B cell (primary cell): ENCODE results near the gene ERN1. TPM values are rescaled to one million over a fixed set of nuclear protein-coding genes. Genes with fewer than 3 reads are reported as not detected.

Source experiments
- ATAC-seq: fragments of 200-7000 bp; cut with Tn5 transposase; one replicate; pipeline ENCODE4 v1.10.0; 2021; ENCODE audit warnings: low read depth, mild to moderate bottlenecking, moderate number of reproducible peaks, moderate library complexity
- CTCF ChIA-PET: fragments of 350-600 bp; sonication (Branson Sonifier 250); formaldehyde crosslinking; loops from one replicate; lab custom pipeline; 2021; ENCODE audit warnings: antibody characterized with exemption, inconsistent platforms; lab: Charles Lee
- POLR2A ChIA-PET: fragments of 350-600 bp; sonication (Branson Sonifier 250); formaldehyde crosslinking; loops from one replicate; lab custom pipeline; 2021; ENCODE audit warnings: antibody characterized with exemption; lab: Charles Lee
- DNase-seq: peaks from one replicate; pipeline ENCODE4 v3.0.0; 2013
- H2AFZ ChIP-seq: 2 replicates; pipeline ENCODE4 v1.6.1; 2012; ENCODE audit warnings: mild to moderate bottlenecking, low read depth, low read length; ENCODE audit not compliant: insufficient read depth, poor library complexity, severe bottlenecking
- H3K27ac ChIP-seq, 2 donors: 1 replicate in 1 of 2; 2 replicates in 1 of 2; pipeline ENCODE4 v1.5.1; 2012 to 2013; ENCODE audit warnings: low read length in 2 of 2, mild to moderate bottlenecking in 2 of 2, moderate library complexity in 1 of 2
- H3K27me3 ChIP-seq, 4 experiments: fragments of 200-600 bp in 1 of 4; sonication (generic) in 1 of 4; replicated peaks in 1 of 4; 1 replicate in 2 of 4; 2 replicates in 2 of 4; pipeline versions ENCODE4 v1.6.1 to v1.7.0; 2013 to 2016; ENCODE audit warnings: low read length in 3 of 4, mild to moderate bottlenecking in 2 of 4, mixed read lengths in 1 of 4, moderate library complexity in 1 of 4; ENCODE audit not compliant: insufficient read depth in 4 of 4, control insufficient read depth in 3 of 4; ENCODE audit errors: control extremely low read depth in 1 of 4
- H3K36me3 ChIP-seq, 2 experiments: replicated peaks in 1 of 2; 1 replicate in 1 of 2; 2 replicates in 1 of 2; pipeline versions ENCODE4 v1.6.1 to v1.7.1; 2013; ENCODE audit warnings: low read length in 1 of 2; ENCODE audit not compliant: insufficient read depth in 2 of 2, control insufficient read depth in 1 of 2; ENCODE audit errors: control extremely low read depth in 1 of 2, extremely low read depth in 1 of 2
- H3K4me1 ChIP-seq, 2 donors: fragments of 200-600 bp in 1 of 2; sonication (generic) in 1 of 2; 1 replicate in 1 of 2; 2 replicates in 1 of 2; pipeline versions ENCODE4 v1.5.1 to v1.6.1; 2013 to 2017; ENCODE audit warnings: low read length in 2 of 2; ENCODE audit not compliant: control insufficient read depth in 2 of 2, insufficient read depth in 2 of 2
- H3K4me2 ChIP-seq: replicated peaks from 2 replicates; pipeline ENCODE3; 2012; ENCODE audit warnings: mild to moderate bottlenecking, low read depth, low read length; ENCODE audit not compliant: poor library complexity, severe bottlenecking
- H3K4me3 ChIP-seq, 5 experiments: fragments of 200-600 bp in 1 of 5; sonication (generic) in 1 of 5; 1 replicate in 3 of 5; 2 replicates in 2 of 5; pipeline versions ENCODE4 v1.5.1 to v1.7.0; 2011 to 2016; ENCODE audit warnings: low read length in 4 of 5, mild to moderate bottlenecking in 4 of 5, low read depth in 2 of 5, control low read depth in 1 of 5, moderate library complexity in 1 of 5; ENCODE audit not compliant: insufficient read depth in 1 of 5; ENCODE audit errors: control extremely low read depth in 1 of 5, extremely low read depth in 1 of 5
- H3K79me2 ChIP-seq: fragments of 200-600 bp; sonication (generic); one replicate; pipeline ENCODE4 v1.6.0; 2016; ENCODE audit warnings: low read length; ENCODE audit not compliant: control insufficient read depth, insufficient read depth
- H3K9ac ChIP-seq: fragments of 200-600 bp; sonication (generic); 2 replicates; pipeline ENCODE4 v1.6.1; 2017; ENCODE audit warnings: mild to moderate bottlenecking, low read length, moderate library complexity
- H3K9me3 ChIP-seq, 3 donors: one replicate each; pipeline versions ENCODE4 v1.6.1 to v1.7.1; 2013; ENCODE audit warnings: low read length in 2 of 3; ENCODE audit not compliant: control insufficient read depth in 2 of 3, insufficient read depth in 1 of 3; ENCODE audit errors: control extremely low read depth in 1 of 3
- H4K20me1 ChIP-seq: 2 replicates; pipeline ENCODE4 v1.6.0; 2012; ENCODE audit warnings: mild to moderate bottlenecking, low read length; ENCODE audit not compliant: insufficient read depth, control insufficient read depth, poor library complexity, severe bottlenecking
- H3K27ac Mint-ChIP-seq: one replicate; pipeline ENCODE4 v1.8.0; 2021; ENCODE audit warnings: mixed read lengths
- H3K27me3 Mint-ChIP-seq: one replicate; pipeline ENCODE4 v1.8.0; 2021; ENCODE audit warnings: mixed read lengths
- H3K4me1 Mint-ChIP-seq: one replicate; pipeline ENCODE4 v1.8.0; 2021; ENCODE audit warnings: mixed read lengths
- H3K4me3 Mint-ChIP-seq: one replicate; pipeline ENCODE4 v1.8.0; 2021; ENCODE audit warnings: mixed read lengths
- H3K9me3 Mint-ChIP-seq: one replicate; pipeline ENCODE4 v1.8.0; 2022; ENCODE audit warnings: mixed read lengths; ENCODE audit not compliant: insufficient read depth
- EZH2 ChIP-seq: IDR thresholded peaks from 2 replicates; pipeline ENCODE4 v1.6.1; 2012; ENCODE audit warnings: borderline replicate concordance, low read depth, mild to moderate bottlenecking, moderate library complexity, low read length; ENCODE audit not compliant: insufficient read depth, poor library complexity, severe bottlenecking
- WGBS: methylation state at CpG from one replicate; pipeline ENCODE4 v1.1.5; 2013; ENCODE audit warnings: missing lambda C conversion rate; ENCODE audit not compliant: insufficient coverage; 5-methylcytosine and 5-hydroxymethylcytosine counted together
- intact Hi-C: fragments of 100-400 bp; cut with micrococcal nuclease; formaldehyde crosslinking; loops from one replicate; pipeline ENCODE4 v1.10.0; 2022
- polyA plus RNA-seq: library from polyadenylated mRNA; depleted of rRNA; stranded (reverse); fragments of >200 nt; gene quantifications from 2 replicates; pipeline ENCODE4 v1.2.3, GENCODE V29; 2012
- total RNA-seq, 2 donors: library from RNA; stranded (reverse); fragments of 120-200 nt in 1 of 2; gene quantifications; 1 replicate in 1 of 2; 2 replicates in 1 of 2; pipeline versions ENCODE4 v1.2.3 to v1.2.4, GENCODE V29; 2013 to 2022
- TF ChIP-seq, protein P1 (sequence below): fragments of 200-600 bp; IDR thresholded peaks from one replicate; pipeline ENCODE4 v1.8.0; 2022; ENCODE audit warnings: antibody characterized with exemption, mild to moderate bottlenecking

ERN1 gene
- total and polyA plus RNA-seq, 2 donors (not counting 1 experiment from before 2014, with no cell fraction given) = 7.0 to 19.4 TPM

DNA sequence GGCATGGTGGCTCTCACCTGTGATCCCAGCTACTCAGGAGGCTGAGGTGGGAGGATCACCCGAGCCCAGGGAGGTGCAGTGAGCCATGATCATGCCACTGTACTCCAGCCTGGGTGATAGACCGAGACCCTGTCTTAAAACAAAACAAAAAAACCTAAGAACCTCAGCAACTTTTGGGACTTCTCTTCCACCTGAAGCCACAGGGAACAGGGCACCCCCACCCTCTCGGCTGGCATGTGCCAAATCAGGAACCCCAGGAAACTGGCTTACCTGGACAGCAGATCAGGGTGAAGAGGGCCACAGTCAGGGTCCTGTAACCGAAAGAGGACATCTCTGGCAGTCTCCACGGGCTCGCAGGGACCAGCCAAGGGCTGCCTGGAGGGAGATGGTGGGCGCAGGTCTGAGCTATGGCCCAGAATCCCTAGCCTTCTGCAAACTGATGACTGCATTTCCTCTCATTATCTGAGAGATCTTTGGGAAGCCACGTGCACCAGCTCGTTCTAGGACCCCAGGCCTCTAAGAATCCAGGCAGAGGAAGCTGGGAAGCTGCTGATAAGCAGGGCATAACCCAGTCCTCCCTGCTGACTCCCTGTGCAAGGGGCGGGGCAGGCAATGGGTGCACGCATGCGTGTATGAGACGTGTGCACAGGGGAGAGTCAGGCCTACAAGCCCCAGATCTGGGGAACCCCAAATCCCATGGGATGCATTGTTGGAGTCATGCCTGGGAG, 123.4 kb downstream of the ERN1 start:
- H3K9me3 ChIP-seq = no peaks in the 10 kb centered on the region
- no peak overlapping the region for H2AFZ ChIP-seq
- no peak overlapping the region for H3K27ac ChIP-seq
- ChIA-PET POLR2A (interaction anchor here (1.5 kb wide), 1 partner anchor 11 kb away, joined by 4 read pairs; no protein-coding TSS in a partner anchor), CTCF (interaction anchor here (0.6 to 2.2 kb wide), 10 partner anchors 10 to 113 kb away, joined by 3 to 12 read pairs (median 4); partner anchors contain the start of gene ICAM2)
- no peaks in the 10 kb centered on the region for H3K9me3 Mint-ChIP-seq
- H3K4me1 Mint-ChIP-seq = peaks cover 36% of the 10 kb centered on the region
- H3K4me1 ChIP-seq = peaks cover 27 to 41% of the 10 kb centered on the region in 2 donors
- DNase-seq (peak; percentile 5), ATAC-seq (no peak)
- H3K4me2 ChIP-seq = peak overlapping the region; percentile 21
- no peak overlapping the region for H3K27ac Mint-ChIP-seq
- no peak overlapping the region for H3K4me3 ChIP-seq
- H3K9ac ChIP-seq = no peak overlapping the region
- H3K27me3 ChIP-seq = no peaks in the 10 kb centered on the region
- no peak overlapping the region for H3K4me3 Mint-ChIP-seq
- no peaks in the 10 kb centered on the region for H3K27me3 Mint-ChIP-seq
- WGBS = 66% methylated on average over 12 of the region's 13 CpGs
- intact Hi-C loops = no loop called here
- H3K79me2 ChIP-seq = peaks cover 67% of the 10 kb centered on the region
- H4K20me1 ChIP-seq = peaks cover 99% of the 10 kb centered on the region
- peaks cover 0 to 87% of the 10 kb centered on the region in 2 experiments for H3K36me3 ChIP-seq
- TF ChIP-seq, protein P1, sequence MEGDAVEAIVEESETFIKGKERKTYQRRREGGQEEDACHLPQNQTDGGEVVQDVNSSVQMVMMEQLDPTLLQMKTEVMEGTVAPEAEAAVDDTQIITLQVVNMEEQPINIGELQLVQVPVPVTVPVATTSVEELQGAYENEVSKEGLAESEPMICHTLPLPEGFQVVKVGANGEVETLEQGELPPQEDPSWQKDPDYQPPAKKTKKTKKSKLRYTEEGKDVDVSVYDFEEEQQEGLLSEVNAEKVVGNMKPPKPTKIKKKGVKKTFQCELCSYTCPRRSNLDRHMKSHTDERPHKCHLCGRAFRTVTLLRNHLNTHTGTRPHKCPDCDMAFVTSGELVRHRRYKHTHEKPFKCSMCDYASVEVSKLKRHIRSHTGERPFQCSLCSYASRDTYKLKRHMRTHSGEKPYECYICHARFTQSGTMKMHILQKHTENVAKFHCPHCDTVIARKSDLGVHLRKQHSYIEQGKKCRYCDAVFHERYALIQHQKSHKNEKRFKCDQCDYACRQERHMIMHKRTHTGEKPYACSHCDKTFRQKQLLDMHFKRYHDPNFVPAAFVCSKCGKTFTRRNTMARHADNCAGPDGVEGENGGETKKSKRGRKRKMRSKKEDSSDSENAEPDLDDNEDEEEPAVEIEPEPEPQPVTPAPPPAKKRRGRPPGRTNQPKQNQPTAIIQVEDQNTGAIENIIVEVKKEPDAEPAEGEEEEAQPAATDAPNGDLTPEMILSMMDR = no peak
- no peak for TF ChIP-seq EZH2

DNA sequence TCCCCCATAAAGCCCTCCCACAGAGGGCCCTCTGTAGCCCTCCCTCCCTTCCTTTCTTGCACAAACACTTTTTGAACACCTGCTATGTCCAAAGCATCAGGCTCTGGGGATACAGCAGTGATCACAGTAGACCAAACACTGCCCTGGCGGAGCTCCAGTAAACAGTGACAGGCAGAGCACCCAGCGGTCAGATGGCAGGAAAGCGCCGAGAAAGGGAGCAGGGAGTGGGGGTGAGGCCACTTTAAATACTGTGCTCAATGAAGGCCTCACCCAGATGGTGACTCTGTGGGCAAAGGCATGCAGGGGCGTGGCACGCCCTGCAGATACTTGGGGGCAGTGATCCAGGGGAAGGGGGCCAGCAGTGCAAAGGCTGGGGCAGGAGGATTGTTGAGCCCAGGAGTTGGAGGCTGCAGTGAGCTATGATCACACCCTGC, 124.2 kb downstream of the ERN1 start:
- ATAC-seq (no peak), DNase-seq (no peak)
- Histone ChIP-seq H3K9ac (no peak overlapping the region), H3K9me3 (no peaks in the 10 kb centered on the region), H3K27me3 (no peaks in the 10 kb centered on the region), H3K36me3 (peaks cover 0 to 80% of the 10 kb centered on the region in 2 experiments), H3K4me2 (no peak overlapping the region), H3K4me1 (peaks cover 27 to 41% of the 10 kb centered on the region in 2 donors), H3K27ac (no peak overlapping the region), H4K20me1 (peaks cover 99% of the 10 kb centered on the region), H3K4me3 (no peak overlapping the region), H3K79me2 (peaks cover 59% of the 10 kb centered on the region), H2AFZ (no peak overlapping the region)
- 56% methylated on average over 6 of the region's 6 CpGs for WGBS
- H3K4me3 Mint-ChIP-seq = no peak overlapping the region
- peaks cover 30% of the 10 kb centered on the region for H3K4me1 Mint-ChIP-seq
- H3K27me3 Mint-ChIP-seq = no peaks in the 10 kb centered on the region
- H3K9me3 Mint-ChIP-seq = no peaks in the 10 kb centered on the region
- H3K27ac Mint-ChIP-seq = no peak overlapping the region
- intact Hi-C loops = no loop called here
- ChIA-PET CTCF (interaction anchor here (0.9 to 2.2 kb wide), 6 partner anchors 11 to 57 kb away, joined by 3 to 12 read pairs (median 4); partner anchors contain the start of gene ICAM2), POLR2A (interaction anchor here (1.5 kb wide), 1 partner anchor 12 kb away, joined by 4 read pairs; no protein-coding TSS in a partner anchor)
- TF ChIP-seq EZH2 = no peak
- TF ChIP-seq, protein P1 = no peak
